NOMO-1 (cell line): Measurements from ENCODE around the gene HPSE2.

Source experiments
- DNase-seq, 2 experiments: peaks; one replicate each; lab custom pipeline; 2025; ENCODE audit not compliant: unreplicated experiment in 2 of 2; lab: John Stamatoyannopoulos, UW

Gene HPSE2

GRCh38 chr10:98470850-98471249 lies 764.8 kb downstream of the HPSE2 start:
- DNase-seq: no peak

DNA sequence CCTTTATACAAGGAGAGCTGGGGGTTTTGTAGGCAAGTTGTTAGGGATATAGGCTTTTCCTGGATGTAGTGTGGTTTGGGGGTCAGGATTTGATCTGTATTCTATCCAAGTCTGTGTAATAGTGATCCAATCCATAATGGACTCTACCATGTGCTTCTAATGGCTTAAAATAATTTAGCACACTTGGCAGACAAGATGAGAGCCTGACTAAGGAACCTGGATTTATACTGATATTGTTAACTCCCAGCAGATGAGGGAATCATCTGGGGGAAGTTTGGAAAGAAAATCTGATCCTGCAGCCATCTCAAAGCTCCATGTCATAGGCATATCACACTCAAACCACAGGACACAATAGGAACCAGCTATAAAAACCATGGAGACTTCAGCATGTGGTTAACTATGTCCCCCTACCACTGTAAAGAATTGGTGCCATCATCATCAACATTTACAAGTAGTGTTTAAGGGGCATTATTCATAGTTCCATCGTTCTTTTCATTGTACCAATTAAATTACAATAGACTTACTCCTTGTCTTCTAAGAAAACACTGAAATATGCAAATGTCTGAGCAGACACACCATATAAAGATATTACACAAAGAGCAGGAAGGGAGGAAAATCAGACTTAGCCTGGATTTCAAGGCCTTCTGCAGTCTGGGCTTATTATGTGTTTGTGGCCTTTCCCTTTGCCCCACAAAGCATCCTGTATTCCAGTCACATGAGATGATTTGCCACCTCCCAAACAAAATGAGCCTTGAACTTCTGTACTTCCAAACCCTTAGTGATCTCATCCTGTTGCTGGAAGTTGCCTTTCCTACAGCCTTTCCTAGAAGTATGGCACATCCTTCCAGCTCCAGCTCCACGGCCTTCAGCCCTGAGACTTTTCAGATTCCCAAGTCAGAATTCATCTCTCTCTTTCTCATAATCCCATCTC lies 766.4 kb downstream of the HPSE2 start:
- no peak for DNase-seq

DNA sequence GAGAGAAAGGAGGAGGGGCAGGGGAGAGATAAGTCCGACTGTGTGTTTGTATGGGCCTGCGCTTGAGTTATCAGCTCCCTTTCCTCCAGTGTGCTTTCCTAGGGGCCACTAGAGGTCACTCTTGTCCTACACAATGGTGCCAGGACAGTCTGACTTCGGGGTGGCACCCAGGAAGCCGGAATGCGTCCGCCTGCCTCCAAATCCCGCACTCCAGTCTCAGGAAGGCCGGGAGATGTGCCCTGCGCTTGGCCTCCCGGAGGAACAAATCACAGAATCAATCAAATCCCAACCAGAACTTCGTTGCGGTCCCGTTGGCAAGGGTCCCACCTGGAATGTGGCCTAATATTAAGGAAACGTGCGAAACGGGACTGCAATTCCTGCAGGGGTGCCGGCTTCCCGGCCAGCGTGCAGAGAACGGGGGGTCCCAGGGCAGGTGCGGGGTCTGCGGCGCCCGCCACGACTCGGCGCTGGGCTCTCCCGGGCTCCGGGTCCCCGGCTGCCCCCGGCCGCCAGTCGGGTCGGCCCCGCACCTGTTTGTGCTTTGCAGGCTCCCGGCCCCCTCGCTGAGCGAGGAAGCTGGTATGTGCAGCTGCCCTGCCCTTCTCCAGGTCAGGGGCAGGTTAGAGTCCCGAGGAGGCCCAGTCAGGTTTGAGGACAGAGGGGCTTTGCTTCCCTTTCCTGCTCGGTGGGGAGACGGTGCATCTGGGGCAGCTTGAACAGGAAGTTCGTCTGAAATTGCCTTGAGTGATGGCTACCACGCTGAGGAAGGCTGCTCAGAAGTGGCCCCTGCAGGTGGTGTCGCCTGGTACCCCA lies 767.9 kb downstream of the HPSE2 start:
- DNase-seq: peak; percentile 60 to 71

GRCh38 chr10:98466861-98467505 lies 768.7 kb downstream of the HPSE2 start:
- no peak for DNase-seq

- no peak for DNase-seq
Observed at GRCh38 chr10:98465866-98466265, 769.8 kb downstream of the HPSE2 start.

DNA sequence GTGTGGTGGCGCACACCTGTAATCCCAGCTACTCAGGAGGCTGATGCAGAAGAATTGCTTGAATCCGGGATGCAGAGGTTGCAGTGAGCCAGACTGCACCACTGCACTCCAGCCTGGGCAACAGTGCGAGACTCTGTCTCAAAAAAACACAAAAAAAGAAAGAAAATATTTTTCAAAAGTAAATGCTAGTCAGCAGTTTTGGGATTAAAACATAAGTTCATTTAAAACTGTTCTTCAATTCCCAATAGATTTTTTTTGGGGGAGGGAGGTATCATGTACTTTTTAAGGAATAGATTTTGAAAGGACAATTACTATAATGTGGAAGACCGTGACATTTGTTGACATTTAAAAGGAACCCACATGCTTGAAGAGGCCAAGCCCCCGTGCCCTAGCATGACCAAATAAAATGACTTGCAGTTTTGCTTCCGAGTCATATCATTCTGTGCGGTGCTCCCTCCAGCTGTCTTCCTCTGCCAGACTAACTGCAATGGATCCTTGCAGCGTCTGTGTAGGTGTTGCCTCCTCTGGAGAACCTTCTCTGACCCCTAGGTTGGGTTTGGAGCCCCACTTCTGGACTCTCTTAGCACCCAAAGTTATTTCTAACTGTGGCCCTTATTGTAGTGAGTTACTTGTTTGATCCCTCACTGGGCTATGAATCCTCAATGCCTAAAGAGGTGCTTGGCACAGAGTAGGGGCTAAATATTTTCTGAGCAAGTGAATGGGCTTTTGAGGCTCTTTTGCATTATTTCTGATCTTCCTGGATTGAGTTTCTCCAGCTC lies 771.5 kb downstream of the HPSE2 start:
- peak in 1 of 2 experiments; percentile 13 for DNase-seq

GRCh38 chr10:98463016-98463415 lies 772.6 kb downstream of the HPSE2 start:
- no peak for DNase-seq

GRCh38 chr10:98461500-98461842 lies 774.2 kb downstream of the HPSE2 start:
- DNase-seq: no peak

DNA sequence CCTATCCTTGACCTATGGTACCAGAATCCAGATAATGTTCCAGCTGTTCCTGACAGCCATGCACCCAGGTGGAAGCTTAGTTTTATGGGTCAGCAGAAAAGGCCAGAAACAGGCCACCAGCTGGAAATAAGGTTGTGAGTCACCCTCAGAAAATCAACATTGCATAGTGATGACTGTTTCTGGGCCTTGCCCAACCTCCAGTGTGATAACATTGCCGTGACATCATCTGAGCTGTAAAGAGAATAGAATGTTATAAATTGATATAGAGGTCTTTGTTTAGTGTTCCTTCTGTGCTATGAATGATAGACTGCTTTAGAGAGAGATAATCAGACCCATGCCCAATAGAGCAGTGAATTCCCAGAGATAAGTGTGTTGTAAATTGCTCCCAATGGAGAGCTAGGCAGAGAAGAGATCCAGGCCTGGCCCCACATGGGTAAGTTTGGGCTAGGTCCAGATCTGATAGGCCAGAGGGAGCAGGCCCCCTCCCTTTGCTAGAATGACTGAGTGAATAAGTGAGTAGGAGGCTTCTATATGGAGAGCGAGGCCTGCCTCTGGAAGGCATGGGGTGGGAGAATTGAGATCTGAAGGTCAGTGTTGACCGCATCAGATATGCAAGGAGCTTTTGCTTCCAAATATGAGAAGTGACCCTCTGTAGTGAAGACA lies 774.7 kb downstream of the HPSE2 start:
- no peak for DNase-seq

DNA sequence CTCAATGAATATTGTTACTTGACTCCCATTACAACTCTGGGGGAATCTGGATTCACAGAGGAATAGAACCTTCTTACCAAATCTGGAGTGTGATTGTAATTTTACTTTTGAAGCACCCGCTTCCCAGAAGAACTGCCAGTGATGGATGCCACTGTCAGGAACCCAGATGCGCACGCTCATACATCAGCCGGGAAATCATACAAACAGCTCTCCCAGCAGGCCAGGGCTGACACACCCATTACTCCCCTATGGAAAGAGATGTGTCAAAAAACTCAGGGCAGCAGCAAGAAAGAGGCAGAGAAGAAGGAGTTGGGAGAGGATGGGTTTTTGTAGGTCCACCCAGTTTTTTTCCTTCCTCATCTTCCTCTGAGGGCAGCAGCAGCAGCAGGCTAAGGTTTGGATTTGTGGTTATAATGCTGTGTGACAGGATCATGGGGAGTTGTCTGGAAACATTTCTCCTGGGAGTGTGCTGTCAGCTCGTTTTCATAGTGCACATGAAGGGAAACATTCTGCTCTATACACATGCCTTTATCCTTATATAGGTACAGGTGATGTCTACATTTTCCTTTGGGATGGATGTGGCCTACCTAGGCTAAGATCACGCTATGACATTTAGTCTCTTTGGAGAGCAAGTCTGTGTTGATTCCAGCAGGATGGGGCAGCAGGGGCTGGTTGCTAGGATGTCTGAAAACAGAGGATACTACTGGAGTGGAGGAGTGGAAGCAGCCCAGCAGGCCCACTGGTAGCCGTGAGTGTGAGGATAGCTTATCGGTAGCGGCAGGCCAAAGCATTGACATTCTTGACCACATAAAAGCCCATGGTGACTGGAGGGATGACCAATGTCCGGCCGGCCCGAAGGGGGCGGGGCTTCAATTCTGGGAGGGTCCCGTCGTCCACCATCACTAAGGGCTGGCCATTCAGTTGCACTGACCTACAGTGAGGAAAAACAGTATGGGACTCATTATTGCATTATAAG lies 776.6 kb downstream of the HPSE2 start:
- DNase-seq: no peak

GRCh38 chr10:98457721-98458120 lies 777.9 kb downstream of the HPSE2 start:
- no peak for DNase-seq

GRCh38 chr10:98456686-98457482 lies 778.8 kb downstream of the HPSE2 start:
- DNase-seq: no peak

GRCh38 chr10:98456043-98456570 lies 779.5 kb downstream of the HPSE2 start:
- DNase-seq: no peak

DNA sequence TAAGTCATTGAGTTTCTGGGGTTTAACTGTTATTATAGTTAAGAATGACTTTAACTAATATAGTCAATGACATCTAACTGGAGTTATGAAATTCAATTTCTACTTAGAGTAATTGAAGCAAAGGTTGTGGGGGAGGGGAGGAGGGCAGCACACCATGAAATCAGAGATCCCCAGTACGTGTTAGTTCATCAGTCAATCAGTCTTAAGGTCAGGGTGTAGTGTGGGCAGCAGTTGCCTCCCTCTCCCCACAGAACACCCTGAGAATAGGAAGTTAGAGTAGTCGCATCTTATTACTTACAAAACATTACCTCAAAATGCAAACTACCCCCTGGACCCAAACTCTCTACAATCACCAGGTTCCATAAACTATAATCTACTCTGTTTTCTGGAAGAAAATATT lies 781.9 kb downstream of the HPSE2 start:
- no peak for DNase-seq

- no peak for DNase-seq
Observed at GRCh38 chr10:98450618-98451017, 785.0 kb downstream of the HPSE2 start.

DNA sequence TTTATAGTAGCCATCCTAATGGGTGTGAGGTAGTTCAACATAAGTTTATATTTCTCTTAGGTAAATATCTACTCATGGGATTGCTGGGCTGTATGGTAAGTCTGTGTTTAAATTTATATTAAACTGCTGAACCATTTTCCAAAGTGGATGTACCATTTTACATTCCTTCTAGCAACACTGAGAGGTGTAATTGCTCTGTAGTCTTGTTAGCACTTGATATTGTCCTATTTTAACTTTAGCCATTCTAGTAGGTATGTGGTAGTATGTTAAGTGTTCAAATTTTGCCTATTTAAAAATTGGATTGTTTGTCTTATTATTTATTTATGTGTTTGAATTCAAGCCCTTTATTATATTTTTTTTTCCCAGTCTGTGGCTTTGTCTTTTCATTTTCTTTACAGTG lies 786.4 kb downstream of the HPSE2 start:
- DNase-seq: no peak

DNA sequence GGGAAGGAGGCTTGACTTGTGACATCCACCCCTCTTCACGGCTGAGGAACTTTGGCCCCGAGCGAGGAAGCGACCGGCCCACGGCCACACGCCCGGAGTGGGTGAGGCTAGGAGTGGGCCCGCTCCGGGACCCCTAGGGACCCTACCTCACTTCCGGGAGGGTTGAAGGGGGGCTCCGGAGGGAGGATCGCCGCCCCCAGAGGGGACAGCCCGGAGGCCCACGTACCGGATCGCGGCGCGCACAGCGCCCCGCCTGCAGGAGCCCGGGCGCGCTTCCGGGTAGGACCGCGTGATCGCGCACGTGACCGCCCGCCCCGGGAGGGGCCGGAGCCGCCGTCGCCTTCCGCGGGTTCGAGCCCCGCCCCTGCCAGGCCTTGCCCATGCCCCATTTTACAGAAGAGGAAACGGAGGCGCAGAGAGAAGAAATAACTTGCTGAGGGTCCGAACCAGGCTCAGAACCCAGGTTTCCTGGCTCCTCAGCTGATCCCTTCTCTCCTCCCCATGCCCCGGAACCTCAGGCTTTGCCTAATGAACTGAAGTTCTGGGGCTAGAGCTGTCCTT lies 788.9 kb downstream of the HPSE2 start, which contains the start of gene HPS1:
Gene HPS1 (minus strand): TSS at position 275 of the 561 bp plus-strand sequence. CDS start 3,695 bp downstream, outside the sequence.
- DNase-seq: peak; percentile 56 to 66
